Loucy (cell line): Measurements from ENCODE around the gene PAQR9.

Experiments used
- H2AFZ ChIP-seq: fragments of 200-600 bp; sonication (generic); 2 replicates; pipeline ENCODE4 v1.6.0; 2016; ENCODE audit warnings: antibody characterized with exemption, mild to moderate bottlenecking, low read length, moderate library complexity
- H3F3A ChIP-seq: fragments of 200-600 bp; 2 replicates; pipeline ENCODE4 v1.6.0; 2016; ENCODE audit warnings: antibody characterized with exemption, low read depth, mild to moderate bottlenecking
- H3K27me3 ChIP-seq: fragments of 200-600 bp; sonication (generic); 2 replicates; pipeline ENCODE4 v1.6.1; 2014; ENCODE audit warnings: low read length, mild to moderate bottlenecking; ENCODE audit not compliant: insufficient read depth, poor library complexity, severe bottlenecking
- H3K36me3 ChIP-seq: fragments of 200-600 bp; sonication (generic); 2 replicates; pipeline ENCODE4 v1.6.1; 2016; ENCODE audit warnings: low read length; ENCODE audit not compliant: insufficient read depth
- H3K4me1 ChIP-seq: fragments of 200-600 bp; sonication (generic); 2 replicates; pipeline ENCODE4 v1.5.1; 2014; ENCODE audit warnings: low read length, mild to moderate bottlenecking; ENCODE audit not compliant: insufficient read depth, poor library complexity, severe bottlenecking
- H3K4me2 ChIP-seq: fragments of 200-600 bp; sonication (generic); 2 replicates; pipeline ENCODE4 v1.6.0; 2014; ENCODE audit warnings: antibody characterized with exemption, low read length, low read depth, mild to moderate bottlenecking; ENCODE audit not compliant: poor library complexity, severe bottlenecking
- H3K4me3 ChIP-seq: fragments of 200-600 bp; sonication (generic); 2 replicates; pipeline ENCODE4 v1.5.1; 2014; ENCODE audit warnings: low read length, mild to moderate bottlenecking, mixed read lengths; ENCODE audit not compliant: poor library complexity, severe bottlenecking
- H3K79me2 ChIP-seq: fragments of 200-600 bp; sonication (generic); 2 replicates; pipeline ENCODE4 v1.6.1; 2014; ENCODE audit warnings: low read length; ENCODE audit not compliant: insufficient read depth
- H3K9ac ChIP-seq: fragments of 200-600 bp; sonication (generic); 2 replicates; pipeline ENCODE4 v1.6.0; 2014; ENCODE audit warnings: mild to moderate bottlenecking, low read depth, low read length, moderate library complexity; ENCODE audit not compliant: poor library complexity, severe bottlenecking
- H3K9me2 ChIP-seq: fragments of 200-600 bp; sonication (generic); replicated peaks from 2 replicates; pipeline ENCODE4 v1.6.1; 2016; ENCODE audit warnings: low read depth, low read length, mixed read lengths
- H3K9me3 ChIP-seq: fragments of 200-600 bp; sonication (generic); 2 replicates; pipeline ENCODE4 v1.6.1; 2014; ENCODE audit warnings: mild to moderate bottlenecking, antibody characterized with exemption, low read length, low read depth; ENCODE audit not compliant: insufficient read depth
- H4K20me1 ChIP-seq: fragments of 200-600 bp; sonication (generic); 2 replicates; pipeline ENCODE4 v1.6.0; 2014; ENCODE audit warnings: antibody characterized with exemption, low read length, mild to moderate bottlenecking; ENCODE audit not compliant: insufficient read depth, poor library complexity, severe bottlenecking
- CTCF ChIP-seq: fragments of 200-600 bp; sonication (generic); conservative IDR thresholded peaks from 2 replicates; pipeline ENCODE4 v1.5.1; 2014; ENCODE audit warnings: mild to moderate bottlenecking, antibody characterized with exemption, low read length
- EZH2phosphoT487 ChIP-seq: fragments of 200-600 bp; IDR thresholded peaks from 2 replicates; pipeline ENCODE4 v1.6.1; 2018; ENCODE audit warnings: antibody characterized with exemption, mild to moderate bottlenecking, moderate library complexity, borderline replicate concordance

PAQR9 gene

GRCh38 chr3:142999881-143000280, 36.4 kb upstream of the PAQR9 start:
- Histone ChIP-seq H3K4me3 (peak overlapping the region; percentile 85), H3K9me2 (no peaks in the 10 kb centered on the region), H3K79me2 (peaks cover 43% of the 10 kb centered on the region), H3K9me3 (no peaks in the 10 kb centered on the region), H4K20me1 (peaks cover 23% of the 10 kb centered on the region), H2AFZ (no peak overlapping the region), H3K27me3 (no peaks in the 10 kb centered on the region), H3F3A (no peaks in the 10 kb centered on the region), H3K4me1 (peaks cover 16% of the 10 kb centered on the region), H3K36me3 (no peaks in the 10 kb centered on the region), H3K4me2 (peak overlapping the region; percentile 97), H3K9ac (peak overlapping the region; percentile 89)
- TF ChIP-seq EZH2phosphoT487 (no peak), CTCF (no peak)

- peaks cover 15% of the 10 kb centered on the region for H4K20me1 ChIP-seq
- no peaks in the 10 kb centered on the region for H3K9me3 ChIP-seq
- peaks cover 29% of the 10 kb centered on the region for H3K79me2 ChIP-seq
- no peaks in the 10 kb centered on the region for H3K9me2 ChIP-seq
- H3K4me3 ChIP-seq: no peak overlapping the region
- H3F3A ChIP-seq: no peaks in the 10 kb centered on the region
- peaks cover 11% of the 10 kb centered on the region for H3K4me1 ChIP-seq
- H3K4me2 ChIP-seq: no peak overlapping the region
- no peak overlapping the region for H2AFZ ChIP-seq
- no peaks in the 10 kb centered on the region for H3K36me3 ChIP-seq
- H3K9ac ChIP-seq: no peak overlapping the region
- TF ChIP-seq EZH2phosphoT487 (no peak), CTCF (no peak)
- no peaks in the 10 kb centered on the region for H3K27me3 ChIP-seq
Measured at GRCh38 chr3:142998439-142998838, 35.0 kb upstream of the PAQR9 start.

DNA sequence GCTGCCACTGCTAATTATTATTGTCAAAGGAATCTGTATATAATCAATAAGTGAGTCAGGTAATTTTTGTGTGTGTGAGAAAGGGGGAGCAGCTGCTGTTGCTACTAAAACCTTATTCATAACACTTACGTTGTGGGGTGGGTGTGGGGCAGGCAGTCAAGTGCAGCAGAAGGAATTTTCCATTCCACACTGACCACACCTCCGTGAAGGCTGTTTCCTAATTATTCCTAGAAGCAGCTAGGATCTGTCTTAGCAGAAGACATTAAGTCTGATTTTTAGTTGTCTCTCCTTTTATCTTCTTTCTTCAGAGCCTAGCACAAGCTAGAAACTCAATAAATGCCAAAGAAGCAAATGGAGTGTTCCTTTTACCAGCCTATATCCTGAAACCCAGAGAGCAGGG, 33.9 kb upstream of the PAQR9 start:
- no peak for TF ChIP-seq CTCF
- no peak for TF ChIP-seq EZH2phosphoT487
- H3K79me2 ChIP-seq: peaks cover 18% of the 10 kb centered on the region
- H3K4me3 ChIP-seq: no peak overlapping the region
- no peak overlapping the region for H2AFZ ChIP-seq
- no peaks in the 10 kb centered on the region for H3K27me3 ChIP-seq
- H3K36me3 ChIP-seq: no peaks in the 10 kb centered on the region
- H4K20me1 ChIP-seq: peaks cover 4% of the 10 kb centered on the region
- no peaks in the 10 kb centered on the region for H3K9me2 ChIP-seq
- H3F3A ChIP-seq: no peaks in the 10 kb centered on the region
- H3K4me2 ChIP-seq: no peak overlapping the region
- peaks cover 8% of the 10 kb centered on the region for H3K4me1 ChIP-seq
- no peaks in the 10 kb centered on the region for H3K9me3 ChIP-seq
- no peak overlapping the region for H3K9ac ChIP-seq
